ENCODE measurements around the gene ARHGAP19. TPM values are rescaled to one million over a fixed set of nuclear protein-coding genes. Genes with fewer than 3 reads are reported as not detected.
A peak's percentile ranks its signal among the peaks of the same experiment; 100 is the strongest.

Gene ARHGAP19
- total RNA-seq, 1 experiment from 2014 or later, result 59.0 TPM

GRCh38 chr10:97321032-97321803, 28.8 kb upstream of the ARHGAP19 start:
- no peak overlapping the region for H3K4me3 ChIP-seq (ENCODE audit: low read depth, low read length, poor library complexity, severe bottlenecking)
- H3K36me3 ChIP-seq (ENCODE audit: insufficient read depth, low read length, poor library complexity, severe bottlenecking), result no peaks in the 10 kb centered on the region
- H3K4me1 ChIP-seq (ENCODE audit: insufficient read depth, low read length, poor library complexity, severe bottlenecking), result no peaks in the 10 kb centered on the region
- H3K27ac ChIP-seq (ENCODE audit: low read depth, low read length, poor library complexity, severe bottlenecking), result no peak overlapping the region
- no peaks in the 10 kb centered on the region for H3K9me3 ChIP-seq (ENCODE audit: low read depth, low read length, poor library complexity, severe bottlenecking)
- no peak for DNase-seq (ENCODE audit: low spot score)
- peaks cover 21% of the 10 kb centered on the region for H3K27me3 ChIP-seq (replicated peaks; ENCODE audit: insufficient read depth, low read depth, low read length, poor library complexity)
- TF ChIP-seq EZH2 (IDR thresholded peaks at IDR 0.05; ENCODE audit: borderline replicate concordance, low read depth, low read length, poor library complexity, severe bottlenecking), result no peak
- TF ChIP-seq, protein P1, sequence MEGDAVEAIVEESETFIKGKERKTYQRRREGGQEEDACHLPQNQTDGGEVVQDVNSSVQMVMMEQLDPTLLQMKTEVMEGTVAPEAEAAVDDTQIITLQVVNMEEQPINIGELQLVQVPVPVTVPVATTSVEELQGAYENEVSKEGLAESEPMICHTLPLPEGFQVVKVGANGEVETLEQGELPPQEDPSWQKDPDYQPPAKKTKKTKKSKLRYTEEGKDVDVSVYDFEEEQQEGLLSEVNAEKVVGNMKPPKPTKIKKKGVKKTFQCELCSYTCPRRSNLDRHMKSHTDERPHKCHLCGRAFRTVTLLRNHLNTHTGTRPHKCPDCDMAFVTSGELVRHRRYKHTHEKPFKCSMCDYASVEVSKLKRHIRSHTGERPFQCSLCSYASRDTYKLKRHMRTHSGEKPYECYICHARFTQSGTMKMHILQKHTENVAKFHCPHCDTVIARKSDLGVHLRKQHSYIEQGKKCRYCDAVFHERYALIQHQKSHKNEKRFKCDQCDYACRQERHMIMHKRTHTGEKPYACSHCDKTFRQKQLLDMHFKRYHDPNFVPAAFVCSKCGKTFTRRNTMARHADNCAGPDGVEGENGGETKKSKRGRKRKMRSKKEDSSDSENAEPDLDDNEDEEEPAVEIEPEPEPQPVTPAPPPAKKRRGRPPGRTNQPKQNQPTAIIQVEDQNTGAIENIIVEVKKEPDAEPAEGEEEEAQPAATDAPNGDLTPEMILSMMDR (conservative IDR thresholded peaks at IDR 0.05; ENCODE audit: low read depth, low read length), result no peak
- POLR2A ChIA-PET (ENCODE audit: low non-redundant PET), result no interaction called here
- intact Hi-C loops (cut with micrococcal nuclease; ENCODE audit: unreplicated experiment), result no loop called here
- BruUV-seq (replicated peaks), result no TSS peak
- CTCF ChIA-PET, result no interaction called here

DNA sequence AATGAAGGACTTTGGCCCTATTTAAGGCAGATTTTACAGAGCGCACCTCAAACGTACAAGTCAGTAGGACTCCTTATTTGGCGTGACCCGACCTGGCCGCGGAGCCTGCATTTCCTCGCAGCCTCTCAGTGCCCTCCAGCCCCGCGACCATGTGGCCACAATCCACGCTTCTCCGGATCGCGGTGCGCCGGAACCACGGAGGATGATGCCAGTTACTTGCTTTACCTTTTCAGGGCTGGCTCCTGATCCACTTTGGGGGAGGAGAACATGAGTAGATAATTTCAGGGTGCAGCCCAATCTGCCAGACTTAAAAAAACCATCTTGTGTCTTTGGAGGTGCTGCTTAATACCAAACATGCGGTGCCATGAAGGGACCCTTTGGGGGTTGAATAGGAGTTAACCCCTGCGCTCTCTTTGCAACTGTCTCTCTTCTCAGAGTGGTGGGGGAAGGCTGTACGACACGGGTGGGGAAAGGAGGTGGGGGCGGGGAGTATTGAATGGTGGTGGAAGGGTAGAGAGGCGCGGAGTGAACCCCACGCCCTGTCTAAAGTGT, 28.1 kb upstream of the ARHGAP19 start:
- Histone ChIP-seq H3K9me3 (ENCODE audit: low read depth, low read length, poor library complexity, severe bottlenecking) (no peaks in the 10 kb centered on the region), H3K4me3 (ENCODE audit: low read depth, low read length, poor library complexity, severe bottlenecking) (peak overlapping the region; percentile 84), H3K4me1 (ENCODE audit: insufficient read depth, low read length, poor library complexity, severe bottlenecking) (no peaks in the 10 kb centered on the region), H3K27me3 (replicated peaks; ENCODE audit: insufficient read depth, low read depth, low read length, poor library complexity) (peaks cover 21% of the 10 kb centered on the region), H3K36me3 (ENCODE audit: insufficient read depth, low read length, poor library complexity, severe bottlenecking) (no peaks in the 10 kb centered on the region), H3K27ac (ENCODE audit: low read depth, low read length, poor library complexity, severe bottlenecking) (no peak overlapping the region)
- CTCF ChIA-PET, result no interaction called here
- POLR2A ChIA-PET (ENCODE audit: low non-redundant PET), result no interaction called here
- DNase-seq (ENCODE audit: low spot score), result no peak
- TF ChIP-seq, protein P1 (conservative IDR thresholded peaks at IDR 0.05; ENCODE audit: low read depth, low read length), result no peak
- no peak for TF ChIP-seq EZH2 (IDR thresholded peaks at IDR 0.05; ENCODE audit: borderline replicate concordance, low read depth, low read length, poor library complexity, severe bottlenecking)
- no TSS peak for BruUV-seq (replicated peaks)
- intact Hi-C loops (cut with micrococcal nuclease; ENCODE audit: unreplicated experiment), result no loop called here

GRCh38 chr10:97319671-97320479, 27.4 kb upstream of the ARHGAP19 start:
- TSS peak; percentile 48 for BruUV-seq (replicated peaks)
- TF ChIP-seq, protein P1 (conservative IDR thresholded peaks at IDR 0.05; ENCODE audit: low read depth, low read length), result no peak
- TF ChIP-seq EZH2 (IDR thresholded peaks at IDR 0.05; ENCODE audit: borderline replicate concordance, low read depth, low read length, poor library complexity, severe bottlenecking), result no peak
- Histone ChIP-seq H3K9me3 (ENCODE audit: low read depth, low read length, poor library complexity, severe bottlenecking) (no peaks in the 10 kb centered on the region), H3K4me1 (ENCODE audit: insufficient read depth, low read length, poor library complexity, severe bottlenecking) (no peaks in the 10 kb centered on the region), H3K4me3 (ENCODE audit: low read depth, low read length, poor library complexity, severe bottlenecking) (peak overlapping the region; percentile 84), H3K27ac (ENCODE audit: low read depth, low read length, poor library complexity, severe bottlenecking) (no peak overlapping the region), H3K27me3 (replicated peaks; ENCODE audit: insufficient read depth, low read depth, low read length, poor library complexity) (peaks cover 21% of the 10 kb centered on the region), H3K36me3 (ENCODE audit: insufficient read depth, low read length, poor library complexity, severe bottlenecking) (no peaks in the 10 kb centered on the region)
- intact Hi-C loops (cut with micrococcal nuclease; ENCODE audit: unreplicated experiment), result no loop called here
- ChIA-PET CTCF (no interaction called here), POLR2A (ENCODE audit: low non-redundant PET) (interaction anchor here (0.6 kb wide), 1 partner anchor 9 kb away, joined by 3 read pairs; no protein-coding TSS in a partner anchor)
- DNase-seq (ENCODE audit: low spot score), result peak; percentile 31

Measured in A673 (cell line).